ENCODE results near the gene CABLES2. TPM values are rescaled to one million over a fixed set of nuclear protein-coding genes. Genes with fewer than 3 reads are reported as not detected.

Gene CABLES2
- total RNA-seq, 1 experiment from 2014 or later: 7.5 TPM

- Mint-ChIP-seq H3K27me3 (ENCODE audit: low read depth) (no peaks in the 10 kb centered on the region), H3K36me3 (no peaks in the 10 kb centered on the region), H3K4me1 (peaks cover 42% of the 10 kb centered on the region), H3K9me3 (no peaks in the 10 kb centered on the region), H3K27ac (peak within 1 kb of the TSS; percentile 60), H3K4me3 (peak within 1 kb of the TSS; percentile 68)
- DNase-seq (ENCODE audit: low spot score) (peak; percentile 74), ATAC-seq (peak; percentile 12)
- TF ChIP-seq SP1 (CRISPR knock-in tag; conservative IDR thresholded peaks at IDR 0.05) (peak; percentile 65; the same call in 1 of the 2 replicates), GTF2I (CRISPR knock-in tag; conservative IDR thresholded peaks at IDR 0.05) (no peak)
- CTCF ChIA-PET: interaction anchor here (1.2 to 9.1 kb wide), 6 partner anchors 11 to 65 kb away, joined by 4 to 137 read pairs (median 18); partner anchors contain the start of gene ADRM1
- POLR2A ChIA-PET: interaction anchor here (1.7 to 4.8 kb wide), 4 partner anchors 10 to 65 kb away, joined by 4 to 29 read pairs (median 16); partner anchors contain the start of genes ADRM1 and RPS21
Observed at GRCh38 chr20:62367136-62367632, 39.9 kb downstream of the CABLES2 start, which contains the start of gene LAMA5. Gene LAMA5, minus strand, starts transcription at chr20:62367312. Its CDS starts 67 bp downstream, at chr20:62367245.

- DNase-seq (ENCODE audit: low spot score) (peak; percentile 87), ATAC-seq (peak; percentile 46)
- H3K4me1 Mint-ChIP-seq: peaks cover 48% of the 10 kb centered on the region
- ChIA-PET POLR2A (interaction anchor here (0.5 to 4.8 kb wide), 10 partner anchors 9 to 224 kb away, joined by 3 to 29 read pairs (median 4); partner anchors contain the start of genes ADRM1, OSBPL2, PSMA7 and RPS21), CTCF (interaction anchor here (1.1 to 9.1 kb wide), 5 partner anchors 11 to 37 kb away, joined by 3 to 137 read pairs (median 5); no protein-coding TSS in a partner anchor)
- H3K36me3 Mint-ChIP-seq: no peaks in the 10 kb centered on the region
- peak overlapping the region; percentile 65 for H3K4me3 Mint-ChIP-seq
- TF ChIP-seq IRF2 (CRISPR knock-in tag; IDR thresholded peaks at IDR 0.05; ENCODE audit: borderline replicate concordance, low read depth) (no peak), ZNF425 (CRISPR knock-in tag; conservative IDR thresholded peaks at IDR 0.05) (no peak), FOXP1 (CRISPR knock-in tag; IDR thresholded peaks at IDR 0.05; ENCODE audit: borderline replicate concordance) (0 out of 2 replicates have a peak, but pooled peaks have one; percentile 45), ATF2 (CRISPR knock-in tag; IDR thresholded peaks at IDR 0.05; ENCODE audit: borderline replicate concordance, low read depth) (no peak), ZNF121 (CRISPR knock-in tag; IDR thresholded peaks at IDR 0.05) (peak; percentile 98), USF2 (CRISPR knock-in tag; IDR thresholded peaks at IDR 0.05) (peak; percentile 29; the same call in 1 of the 2 replicates), MAX (CRISPR knock-in tag; IDR thresholded peaks at IDR 0.05) (0 out of 2 replicates have a peak, but pooled peaks have one; percentile 18), PRRX2 (CRISPR knock-in tag; IDR thresholded peaks at IDR 0.05) (no peak), USF1 (CRISPR knock-in tag; IDR thresholded peaks at IDR 0.05) (0 out of 2 replicates have a peak, but pooled peaks have one; percentile 46), KAT7 (CRISPR knock-in tag; IDR thresholded peaks at IDR 0.05; ENCODE audit: borderline replicate concordance) (peak; percentile 87; the same call in 1 of the 2 replicates), E2F5 (CRISPR knock-in tag; IDR thresholded peaks at IDR 0.05) (peak; percentile 16; the same call in 1 of the 2 replicates), ATF6 (CRISPR knock-in tag; IDR thresholded peaks at IDR 0.05) (no peak), E2F4 (CRISPR knock-in tag; IDR thresholded peaks at IDR 0.05; ENCODE audit: borderline replicate concordance, low read depth) (no peak), TEAD1 (CRISPR knock-in tag; IDR thresholded peaks at IDR 0.05) (no peak)
- H3K27ac Mint-ChIP-seq: no peak overlapping the region
- H3K9me3 Mint-ChIP-seq: no peaks in the 10 kb centered on the region
- H3K27me3 Mint-ChIP-seq (ENCODE audit: low read depth): no peaks in the 10 kb centered on the region
Observed at GRCh38 chr20:62366370-62367135, 40.5 kb downstream of the CABLES2 start.
